NT2/D1 (cell line): ENCODE results near the gene SPATA9.
"Not testable (repeated sequence)": the region's sequence is repeated elsewhere in the genome, so short reads cannot be mapped to it uniquely, and the experiment has no call there.

Source experiments
- DNase-seq: peaks from one replicate; pipeline ENCODE4 v3.0.0-alpha.2; 2011; ENCODE audit warnings: low read depth, low spot score
- H3K27me3 ChIP-seq: 2 replicates; pipeline ENCODE4 v1.6.0; 2011; ENCODE audit warnings: mild to moderate bottlenecking; ENCODE audit not compliant: insufficient read length, insufficient read depth
- H3K36me3 ChIP-seq: 2 replicates; pipeline ENCODE4 v1.6.1; 2011; ENCODE audit warnings: mild to moderate bottlenecking, low read length, mixed read lengths; ENCODE audit not compliant: insufficient read depth, insufficient read length
- H3K4me1 ChIP-seq: 2 replicates; pipeline ENCODE4 v1.5.1; 2011; ENCODE audit not compliant: insufficient read depth, insufficient read length
- H3K4me3 ChIP-seq: 2 replicates; pipeline ENCODE4 v1.5.1; 2011; ENCODE audit warnings: low read depth; ENCODE audit not compliant: insufficient read length
- H3K9ac ChIP-seq: 2 replicates; pipeline ENCODE4 v1.6.0; 2011; ENCODE audit warnings: low read depth; ENCODE audit not compliant: insufficient read length
- H3K9me3 ChIP-seq: 2 replicates; pipeline ENCODE4 v1.5.1; 2011; ENCODE audit warnings: mild to moderate bottlenecking, low read length; ENCODE audit not compliant: insufficient read depth
- SUZ12 ChIP-seq: IDR thresholded peaks from 2 replicates; pipeline ENCODE4 v1.6.1; 2011; ENCODE audit not compliant: insufficient read length, insufficient read depth; ENCODE audit errors: extremely low read depth
- YY1 ChIP-seq: IDR thresholded peaks from 2 replicates; pipeline ENCODE4 v1.6.1; 2011; ENCODE audit not compliant: insufficient read length, insufficient read depth
- ZNF274 ChIP-seq: IDR thresholded peaks from 2 replicates; pipeline ENCODE4 v1.6.1; 2011; ENCODE audit warnings: mild to moderate bottlenecking, low read depth, low read length

Gene SPATA9

GRCh38 chr5:95708876-95709275 is 26.1 kb upstream of the SPATA9 start:
- Histone ChIP-seq H3K27me3 (no peaks in the 10 kb centered on the region), H3K4me1 (no peaks in the 10 kb centered on the region), H3K9ac (no peak overlapping the region), H3K4me3 (no peak overlapping the region), H3K9me3 (no peaks in the 10 kb centered on the region), H3K36me3 (no peaks in the 10 kb centered on the region)
- TF ChIP-seq SUZ12, result no peak
- no peak for TF ChIP-seq YY1
- TF ChIP-seq ZNF274, result no peak
- DNase-seq, result no peak

GRCh38 chr5:95707534-95708188 is 24.9 kb upstream of the SPATA9 start:
- H3K27me3 ChIP-seq, H3K36me3 ChIP-seq, DNase-seq, H3K4me3 ChIP-seq, H3K4me1 ChIP-seq, H3K9ac ChIP-seq, H3K9me3 ChIP-seq: not testable (repeated sequence)

- Histone ChIP-seq H3K9me3 (no peaks in the 10 kb centered on the region), H3K4me1 (no peaks in the 10 kb centered on the region), H3K4me3 (no peak overlapping the region), H3K27me3 (no peaks in the 10 kb centered on the region), H3K36me3 (no peaks in the 10 kb centered on the region), H3K9ac (no peak overlapping the region)
- DNase-seq, result no peak
- TF ChIP-seq YY1 (no peak), ZNF274 (no peak)
These were observed 24.3 kb upstream of the SPATA9 start for GRCh38 chr5:95707055-95707454.

GRCh38 chr5:95706196-95706595 is 23.4 kb upstream of the SPATA9 start:
- H3K4me1 ChIP-seq, DNase-seq: not testable (repeated sequence)

GRCh38 chr5:95704150-95704549 is 21.4 kb upstream of the SPATA9 start:
- Histone ChIP-seq H3K9me3 (no peaks in the 10 kb centered on the region), H3K4me1 (no peaks in the 10 kb centered on the region), H3K27me3 (no peaks in the 10 kb centered on the region), H3K9ac (no peak overlapping the region), H3K36me3 (no peaks in the 10 kb centered on the region), H3K4me3 (no peak overlapping the region)
- TF ChIP-seq ZNF274 (no peak), YY1 (no peak), SUZ12 (no peak)
- DNase-seq, result no peak

More at GRCh38 chr5:95706196-95706595, 23.4 kb upstream of the SPATA9 start:
- not testable (repeated sequence) for H3K27me3 ChIP-seq, H3K36me3 ChIP-seq, H3K9ac ChIP-seq, H3K4me3 ChIP-seq, H3K9me3 ChIP-seq

GRCh38 chr5:95701074-95701473 is 18.3 kb upstream of the SPATA9 start:
- H3K9ac ChIP-seq, result no peak overlapping the region
- no peaks in the 10 kb centered on the region for H3K9me3 ChIP-seq
- no peaks in the 10 kb centered on the region for H3K4me1 ChIP-seq
- TF ChIP-seq ZNF274 (no peak), YY1 (no peak), SUZ12 (no peak)
- H3K4me3 ChIP-seq, result no peak overlapping the region
- no peaks in the 10 kb centered on the region for H3K27me3 ChIP-seq
- no peaks in the 10 kb centered on the region for H3K36me3 ChIP-seq
- no peak for DNase-seq

GRCh38 chr5:95699337-95699736 is 16.5 kb upstream of the SPATA9 start:
- Histone ChIP-seq H3K4me3 (no peak overlapping the region), H3K27me3 (no peaks in the 10 kb centered on the region), H3K36me3 (no peaks in the 10 kb centered on the region), H3K9me3 (no peaks in the 10 kb centered on the region), H3K4me1 (no peaks in the 10 kb centered on the region), H3K9ac (no peak overlapping the region)
- no peak for DNase-seq
- no peak for TF ChIP-seq YY1
